A673 (cell line): ENCODE data around the gene GIPC2.

Source experiments
- EZH2 ChIP-seq: fragments of 200-600 bp; sonication (generic); IDR thresholded peaks from 2 replicates; pipeline ENCODE4 v1.6.1; 2017; ENCODE audit warnings: borderline replicate concordance, low read depth, mild to moderate bottlenecking, mixed read lengths, antibody characterized with exemption, low read length; ENCODE audit not compliant: poor library complexity, severe bottlenecking
- TF ChIP-seq, protein P1 (sequence below): fragments of 300-800, 200-600 bp; sonication (generic); conservative IDR thresholded peaks from 2 replicates; pipeline ENCODE4 v1.5.1; 2017; ENCODE audit warnings: low read depth, mild to moderate bottlenecking, antibody characterized with exemption, low read length, moderate library complexity, mixed read lengths

DNA sequence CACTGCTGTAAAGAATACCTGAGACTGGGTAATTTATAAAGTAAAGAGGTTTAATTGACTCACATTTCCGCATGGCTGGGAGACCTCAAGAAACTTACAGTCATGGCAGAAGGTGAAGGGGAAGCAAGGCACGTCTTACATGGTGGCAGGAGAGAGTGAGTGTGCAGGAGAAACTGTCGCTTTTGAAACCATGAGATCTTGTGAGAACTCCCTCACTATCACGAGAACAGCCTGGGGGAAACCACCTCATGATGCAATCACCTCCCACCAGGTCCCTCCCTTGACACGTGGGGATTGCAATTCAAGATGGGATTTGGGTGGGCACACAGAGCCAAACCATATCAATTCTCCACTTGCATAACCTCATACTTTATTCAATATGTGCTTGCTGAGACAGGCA is 76.6 kb downstream of the GIPC2 start:
- TF ChIP-seq, protein P1, sequence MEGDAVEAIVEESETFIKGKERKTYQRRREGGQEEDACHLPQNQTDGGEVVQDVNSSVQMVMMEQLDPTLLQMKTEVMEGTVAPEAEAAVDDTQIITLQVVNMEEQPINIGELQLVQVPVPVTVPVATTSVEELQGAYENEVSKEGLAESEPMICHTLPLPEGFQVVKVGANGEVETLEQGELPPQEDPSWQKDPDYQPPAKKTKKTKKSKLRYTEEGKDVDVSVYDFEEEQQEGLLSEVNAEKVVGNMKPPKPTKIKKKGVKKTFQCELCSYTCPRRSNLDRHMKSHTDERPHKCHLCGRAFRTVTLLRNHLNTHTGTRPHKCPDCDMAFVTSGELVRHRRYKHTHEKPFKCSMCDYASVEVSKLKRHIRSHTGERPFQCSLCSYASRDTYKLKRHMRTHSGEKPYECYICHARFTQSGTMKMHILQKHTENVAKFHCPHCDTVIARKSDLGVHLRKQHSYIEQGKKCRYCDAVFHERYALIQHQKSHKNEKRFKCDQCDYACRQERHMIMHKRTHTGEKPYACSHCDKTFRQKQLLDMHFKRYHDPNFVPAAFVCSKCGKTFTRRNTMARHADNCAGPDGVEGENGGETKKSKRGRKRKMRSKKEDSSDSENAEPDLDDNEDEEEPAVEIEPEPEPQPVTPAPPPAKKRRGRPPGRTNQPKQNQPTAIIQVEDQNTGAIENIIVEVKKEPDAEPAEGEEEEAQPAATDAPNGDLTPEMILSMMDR, result no peak
- no peak for TF ChIP-seq EZH2
